CD4-positive, alpha-beta T cell treated with Interleukin-4 for 1 hour (primary cell): ENCODE data around the gene LYPD6B.
"Not testable (repeated sequence)": the region's sequence is repeated elsewhere in the genome, so short reads cannot be mapped to it uniquely, and the experiment has no call there.

Experiments used
- DNase-seq, 2 donors: peaks; one replicate each; pipeline ENCODE4 v3.0.0-alpha.2; 2020 to 2022

LYPD6B gene

DNA sequence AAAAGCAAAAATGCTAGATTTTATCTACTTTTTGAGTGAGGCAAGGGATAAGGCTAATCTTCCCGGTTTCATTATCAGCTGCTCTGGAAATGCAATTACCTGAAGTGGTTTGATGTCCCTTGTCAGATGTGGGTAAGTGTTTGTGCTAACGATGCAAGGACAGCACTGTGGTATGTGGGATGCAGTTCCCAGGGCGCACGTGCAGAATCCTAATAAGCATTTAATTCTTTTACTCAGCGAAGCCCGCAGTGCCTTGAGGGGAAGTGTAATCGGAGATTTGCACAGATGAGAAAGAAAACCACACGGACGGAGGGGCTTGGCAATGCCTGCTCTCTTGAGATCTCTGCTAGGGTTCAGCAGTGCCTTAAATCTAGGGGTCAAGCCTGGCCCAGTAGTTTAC, 183.4 kb downstream of the LYPD6B start:
- DNase-seq: no peak

DNA sequence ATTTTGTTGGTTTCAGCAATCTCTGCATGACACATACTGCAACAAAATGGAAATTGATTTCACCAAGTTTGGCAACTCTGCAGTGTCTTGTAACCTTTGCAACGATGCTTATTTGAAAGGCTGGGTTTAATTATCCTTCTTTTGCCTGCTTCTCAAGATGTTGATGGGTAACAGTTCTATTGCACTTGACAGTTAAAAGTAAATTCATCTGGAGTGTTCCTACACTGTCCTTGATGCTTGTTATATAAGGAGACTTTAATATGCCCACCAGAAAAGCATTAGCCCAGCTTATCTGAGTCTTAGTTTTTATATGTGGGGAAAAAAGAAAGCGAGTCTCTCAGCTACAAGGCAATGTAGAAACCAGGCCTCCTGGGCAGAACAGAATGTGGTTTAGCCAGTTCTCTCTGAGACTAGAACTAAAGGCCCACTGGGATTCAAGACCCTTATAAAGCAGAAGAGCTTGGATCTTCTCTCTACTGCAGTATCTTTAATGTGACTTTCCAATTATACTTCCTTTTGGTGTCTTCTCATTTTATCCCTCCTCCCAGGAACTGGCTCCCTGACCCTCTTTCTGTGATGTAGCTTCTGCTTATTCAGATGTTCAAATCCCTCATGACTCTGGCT, 185.1 kb downstream of the LYPD6B start:
- no peak for DNase-seq

DNA sequence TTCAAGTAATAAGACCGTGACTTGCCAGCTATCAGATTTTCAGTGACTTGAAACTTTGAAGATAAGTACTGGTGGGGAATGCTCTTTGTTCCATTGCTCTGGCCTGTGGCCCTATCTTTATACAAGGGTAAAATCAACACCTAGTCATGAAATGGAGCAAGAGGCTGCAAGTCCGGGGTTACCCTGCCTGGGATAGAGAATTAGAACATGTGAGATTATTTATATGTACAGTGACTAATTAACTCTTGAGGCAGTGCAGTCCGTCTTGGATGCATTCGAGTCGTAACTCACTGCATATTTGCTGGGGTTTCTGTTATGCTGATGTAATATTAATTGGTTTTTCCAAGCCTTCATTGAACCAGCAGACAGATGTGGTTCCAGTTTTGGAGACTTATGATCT, 186.0 kb downstream of the LYPD6B start:
- DNase-seq: no peak

DNA sequence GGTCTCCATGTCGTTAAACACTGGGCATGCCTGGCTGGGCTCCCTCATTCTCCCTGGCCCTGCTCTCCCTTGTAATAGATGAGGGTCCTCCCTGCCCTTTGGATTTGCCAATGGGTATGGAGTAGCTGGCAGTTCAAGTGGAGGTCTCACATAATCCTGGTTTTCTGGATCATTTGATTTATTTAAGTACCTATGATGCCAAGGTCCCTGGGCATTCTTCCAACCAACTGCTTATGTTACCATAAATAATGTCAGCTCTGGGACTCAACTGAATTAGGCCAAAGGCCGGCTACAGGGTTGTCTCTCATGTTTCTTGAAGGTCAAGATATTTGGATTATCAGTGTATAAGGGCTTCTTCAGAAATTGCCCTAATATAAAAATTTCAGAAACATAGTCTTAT, 186.9 kb downstream of the LYPD6B start:
- DNase-seq: no peak

DNA sequence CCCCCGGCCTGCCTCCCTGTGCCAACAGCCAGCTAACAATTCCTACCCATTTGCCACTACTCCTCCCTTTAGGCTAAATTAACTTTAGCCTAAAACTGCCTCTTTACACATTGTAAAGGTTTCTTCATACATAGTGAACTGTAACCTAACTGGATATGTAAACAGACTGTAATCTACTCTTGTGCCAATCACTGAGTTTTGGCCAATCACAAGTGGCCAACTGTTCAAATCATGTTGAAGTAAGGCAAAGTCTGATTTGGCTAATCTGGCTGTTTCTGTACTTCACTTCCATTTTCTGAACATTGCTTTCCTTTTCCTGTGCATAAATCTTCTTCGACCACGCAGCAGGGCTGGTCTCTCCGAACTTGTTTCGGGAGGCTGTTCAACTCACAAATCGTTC, 188.3 kb downstream of the LYPD6B start:
- no peak for DNase-seq

DNA sequence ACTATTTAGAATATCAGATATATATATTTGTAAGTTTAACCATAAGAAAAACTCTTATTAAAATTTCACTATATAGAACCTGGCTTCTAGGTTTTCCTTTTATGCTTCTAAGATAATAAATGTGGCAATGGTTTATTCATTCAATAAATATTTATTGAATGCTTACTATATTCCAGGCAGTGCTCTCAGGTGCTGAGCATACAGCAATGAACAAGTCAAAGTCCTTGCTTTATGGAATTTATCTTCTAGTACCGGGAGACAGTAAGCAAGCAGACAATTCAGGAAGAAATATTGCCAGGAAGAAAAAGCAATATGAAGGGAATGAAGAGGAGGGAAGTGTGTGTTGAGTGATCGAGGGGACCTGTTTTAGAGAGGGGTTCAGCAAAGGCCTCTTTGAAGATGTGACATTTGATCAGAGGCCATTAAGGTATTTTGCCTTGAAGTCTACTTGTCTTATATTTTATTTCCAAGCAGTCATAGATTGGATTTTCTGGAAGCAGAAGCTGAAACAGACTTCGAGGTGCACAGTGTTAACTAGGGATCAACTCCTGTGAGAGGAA, 197.4 kb downstream of the LYPD6B start:
- DNase-seq: no peak

DNA sequence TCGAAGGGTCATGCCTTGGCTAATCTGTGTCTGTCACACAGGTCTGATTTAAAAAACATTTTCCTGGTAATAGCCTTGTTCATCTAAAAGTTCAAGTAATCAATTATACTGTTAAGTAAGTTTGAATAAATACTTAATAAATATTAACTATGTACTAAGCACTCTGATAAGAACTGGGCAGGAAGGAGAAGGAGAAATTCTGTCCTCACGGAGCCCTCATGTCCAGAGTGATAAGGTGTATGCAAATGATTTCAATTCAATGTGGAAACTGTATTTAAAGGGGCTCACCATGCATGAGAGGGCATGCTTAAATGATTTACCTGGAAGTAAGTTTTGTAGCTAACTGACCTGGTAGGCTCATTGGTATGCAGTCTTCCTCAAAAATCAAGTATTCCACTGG, 197.9 kb downstream of the LYPD6B start:
- no peak for DNase-seq

DNA sequence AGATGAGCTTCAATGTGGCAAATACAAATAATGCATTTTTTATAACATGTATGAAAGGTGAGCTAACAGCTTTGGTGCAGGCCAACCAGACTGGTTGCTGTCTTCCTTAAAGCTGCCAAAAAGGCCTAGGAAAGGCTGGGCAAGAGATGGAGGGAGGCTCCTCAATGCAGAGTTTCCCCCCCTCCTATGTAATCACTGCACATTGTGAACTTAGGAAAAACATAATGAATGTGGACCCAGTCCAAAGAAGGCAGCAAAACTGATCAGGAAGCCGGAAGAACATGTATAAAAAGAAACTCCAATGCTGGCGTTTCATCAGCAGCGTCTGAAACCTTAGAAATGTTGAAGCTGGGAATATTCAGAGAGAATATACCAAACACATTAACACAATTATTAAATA, 207.7 kb downstream of the LYPD6B start:
- no peak for DNase-seq

DNA sequence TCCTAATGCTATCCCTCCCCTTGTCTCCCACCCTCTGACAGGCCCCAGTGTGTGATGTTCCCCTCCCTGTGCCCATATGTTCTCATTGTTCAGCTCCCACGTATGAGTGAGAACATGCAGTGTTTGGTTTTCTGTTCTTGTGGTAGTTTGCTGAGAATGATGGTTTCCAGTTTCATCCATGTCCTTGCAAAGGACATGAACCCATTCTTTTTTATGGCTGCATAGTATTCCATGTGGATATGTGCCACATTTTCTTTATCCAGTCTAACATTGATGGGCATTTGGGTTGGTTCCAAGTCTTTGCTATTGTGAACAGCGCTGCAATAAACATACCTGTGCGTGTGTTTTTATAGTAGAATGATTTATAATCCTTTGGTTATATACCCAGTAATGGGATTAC, 212.9 kb downstream of the LYPD6B start:
- DNase-seq: not testable (repeated sequence)

DNA sequence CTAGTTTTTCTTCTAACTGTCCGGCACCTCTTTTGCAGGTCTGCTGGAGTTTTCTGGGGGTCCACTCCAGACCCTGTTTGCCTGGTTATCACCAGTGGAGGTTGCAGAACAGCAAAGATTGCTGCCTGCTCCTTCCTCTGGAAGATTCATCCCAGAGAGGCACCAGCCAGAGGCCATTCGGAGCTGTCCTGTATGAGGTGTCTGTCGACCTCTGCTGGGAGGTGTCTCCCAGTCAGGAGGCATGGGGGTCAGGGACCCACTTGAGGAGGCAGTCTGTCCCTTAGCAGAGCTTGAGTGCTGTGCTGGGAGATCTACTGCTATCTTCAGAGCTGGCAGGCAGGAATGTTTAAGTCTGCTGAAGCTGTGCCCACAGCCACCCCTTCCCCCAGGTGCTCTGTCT, 218.4 kb downstream of the LYPD6B start:
- not testable (repeated sequence) for DNase-seq

DNA sequence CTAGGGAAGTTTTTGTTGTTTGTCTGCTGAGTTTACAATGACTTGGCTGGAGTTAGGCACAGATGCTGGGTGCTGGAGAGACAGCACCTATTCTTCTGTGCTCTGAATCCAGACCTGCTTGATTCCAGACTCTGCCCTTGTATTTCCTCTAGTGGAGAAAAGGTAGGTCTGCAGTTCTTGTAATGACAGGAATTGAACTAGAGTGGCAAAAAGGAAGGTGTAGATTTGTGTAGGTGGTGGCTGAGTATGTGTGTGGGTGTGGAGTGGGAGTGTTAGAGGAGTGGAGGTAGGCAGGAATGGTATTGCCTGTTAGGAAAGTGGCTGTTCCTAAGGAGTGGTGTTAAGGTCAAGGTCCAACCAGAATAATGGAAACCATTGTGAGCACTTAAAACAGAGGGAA, 220.0 kb downstream of the LYPD6B start:
- no peak for DNase-seq

DNA sequence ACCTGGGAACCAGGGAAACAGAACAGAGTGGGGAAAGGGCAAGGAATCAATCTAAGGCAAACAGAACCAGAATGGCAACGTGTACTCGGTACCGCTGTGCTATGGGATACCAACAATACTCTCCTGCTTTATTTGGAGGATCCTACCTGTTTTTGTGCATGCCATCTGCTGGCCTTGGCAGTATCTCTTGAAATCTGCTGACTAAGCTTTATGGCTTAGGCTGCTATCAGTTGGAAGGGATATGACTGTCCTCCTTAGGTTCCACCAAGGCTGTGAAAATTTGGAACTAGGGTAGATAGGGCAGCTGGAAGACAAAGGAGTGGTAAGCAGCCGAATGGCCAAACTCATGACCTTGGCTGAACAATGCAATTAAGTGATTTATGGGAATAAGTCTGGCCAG, 220.6 kb downstream of the LYPD6B start:
- no peak for DNase-seq

DNA sequence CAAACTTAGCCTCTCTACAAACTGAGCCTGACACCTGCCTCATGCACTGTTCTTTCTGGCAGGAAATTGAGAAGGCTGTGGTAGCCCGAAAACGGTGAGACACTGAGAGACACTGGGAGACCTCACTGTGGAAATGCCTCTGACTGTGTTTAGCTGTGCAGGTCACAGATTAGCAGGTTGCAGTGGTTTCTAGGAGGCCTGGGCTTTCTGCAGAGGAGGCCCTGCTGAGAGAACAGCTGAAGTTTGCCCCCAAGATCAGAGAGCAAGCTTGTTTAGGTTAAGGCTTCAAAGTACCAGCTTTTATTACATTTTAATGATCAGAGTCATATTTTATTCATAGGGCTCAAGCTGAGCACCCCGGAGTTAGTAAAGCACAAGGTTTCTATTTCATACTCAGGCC, 223.2 kb downstream of the LYPD6B start:
- DNase-seq: no peak
